PC-3 (cell line): ENCODE data around the gene CHST8. TPM values are rescaled to one million over a fixed set of nuclear protein-coding genes. Genes with fewer than 3 reads are reported as not detected.
"Not testable (repeated sequence)": the region's sequence is repeated elsewhere in the genome, so short reads cannot be mapped to it uniquely, and the experiment has no call there.

ENCODE experiments used
- ATAC-seq: fragments of 200-7000 bp; cut with Tn5 transposase; 2 replicates; pipeline ENCODE4 v1.9.1; 2020; ENCODE audit warnings: mild to moderate bottlenecking, moderate library complexity
- BruUV-seq: library from RNA; stranded (reverse); fragments of 400-500 nt; replicated peaks from 2 replicates; lab custom pipeline; 2021; lab: Mats Ljungman, UMichigan
- CTCF ChIA-PET: fragments of 300-600 bp; sonication (Branson Sonifier 250); formaldehyde crosslinking; loops from one replicate; lab custom pipeline; 2022; ENCODE audit warnings: antibody characterized with exemption; lab: Charles Lee
- POLR2A ChIA-PET: fragments of 300-600 bp; sonication (Branson Sonifier 250); formaldehyde crosslinking; loops from one replicate; lab custom pipeline; 2022; ENCODE audit warnings: antibody characterized with exemption; ENCODE audit not compliant: unreplicated experiment; lab: Charles Lee
- DNase-seq: peaks from one replicate; pipeline ENCODE4 v3.0.0-alpha.2; 2015
- H2AFZ ChIP-seq: fragments of 300-600 bp; sonication (generic); 2 replicates; pipeline ENCODE4 v1.6.0; 2016; ENCODE audit warnings: antibody characterized with exemption, low read length
- H3F3A ChIP-seq: fragments of 300-600 bp; sonication (generic); one replicate; pipeline ENCODE4 v1.6.0; 2017; ENCODE audit warnings: antibody characterized with exemption, low read length, control low read depth, mild to moderate bottlenecking; ENCODE audit not compliant: unreplicated experiment
- H3K27ac ChIP-seq: fragments of 300-600 bp; sonication (generic); 2 replicates; pipeline ENCODE4 v1.5.1; 2016; ENCODE audit warnings: mild to moderate bottlenecking, low read length
- H3K27me3 ChIP-seq: fragments of 300-600 bp; sonication (generic); 2 replicates; pipeline ENCODE4 v1.6.1; 2016; ENCODE audit warnings: low read length, mixed read lengths
- H3K36me3 ChIP-seq: fragments of 300-600 bp; sonication (generic); 2 replicates; pipeline ENCODE4 v1.6.1; 2016; ENCODE audit warnings: low read depth, mixed run types, low read length, mixed read lengths
- H3K4me1 ChIP-seq: fragments of 300-600 bp; sonication (generic); 2 replicates; pipeline ENCODE4 v1.5.1; 2016; ENCODE audit warnings: low read length; ENCODE audit not compliant: insufficient read depth
- H3K4me2 ChIP-seq: fragments of 300-600 bp; sonication (generic); 2 replicates; pipeline ENCODE4 v1.6.0; 2016; ENCODE audit warnings: low read length
- H3K4me3 ChIP-seq: fragments of 300-600 bp; sonication (generic); 2 replicates; pipeline ENCODE4 v1.5.1; 2016; ENCODE audit warnings: mild to moderate bottlenecking, low read length, mixed read lengths
- H3K79me2 ChIP-seq: fragments of 300-600 bp; sonication (generic); 2 replicates; pipeline ENCODE4 v1.6.1; 2017; ENCODE audit warnings: low read length, mixed read lengths
- H3K9ac ChIP-seq: fragments of 300-600 bp; sonication (generic); 2 replicates; pipeline ENCODE4 v1.6.0; 2016; ENCODE audit warnings: mild to moderate bottlenecking, low read length
- H3K9me2 ChIP-seq: fragments of 300-600 bp; sonication (generic); replicated peaks from 2 replicates; pipeline ENCODE4 v1.6.1; 2016; ENCODE audit warnings: mixed run types, low read length, mixed read lengths
- H3K9me3 ChIP-seq: fragments of 300-600 bp; sonication (generic); 2 replicates; pipeline ENCODE4 v1.6.1; 2016; ENCODE audit warnings: low read length, mixed read lengths
- H4K20me1 ChIP-seq: fragments of 300-600 bp; sonication (generic); 2 replicates; pipeline ENCODE4 v1.6.1; 2016; ENCODE audit warnings: low read length, mixed read lengths
- CTCF ChIP-seq: fragments of 300-600 bp; sonication (generic); conservative IDR thresholded peaks from 2 replicates; pipeline ENCODE4 v1.5.1; 2017; ENCODE audit warnings: antibody characterized with exemption, low read depth, mild to moderate bottlenecking, low read length
- EZH2 ChIP-seq: fragments of 300-600 bp; sonication (generic); IDR thresholded peaks from one replicate; pipeline ENCODE4 v1.6.1; 2017; ENCODE audit warnings: antibody characterized with exemption, mild to moderate bottlenecking, low read length; ENCODE audit not compliant: unreplicated experiment
- EZH2phosphoT487 ChIP-seq: fragments of 300-600 bp; sonication (generic); IDR thresholded peaks from 2 replicates; pipeline ENCODE4 v1.6.1; 2018; ENCODE audit warnings: mild to moderate bottlenecking, antibody characterized with exemption, low read length, borderline replicate concordance
- intact Hi-C: fragments of 100-400 bp; cut with micrococcal nuclease; formaldehyde crosslinking; loops from 2 replicates; pipeline ENCODE4 v1.9.0; 2023
- total RNA-seq: library from RNA; depleted of rRNA; stranded (reverse); fragments of >200 nt; gene quantifications from 2 replicates; pipeline ENCODE4 v1.2.3, GENCODE V29; 2014

CHST8 gene
- total RNA-seq, 1 experiment from 2014 or later, result 0.36 TPM

- POLR2A ChIA-PET, result no interaction called here
- BruUV-seq, result no TSS peak
Measured at GRCh38 chr19:33693678-33694077, 71.9 kb downstream of the CHST8 start.

GRCh38 chr19:33695547-33695946, 73.8 kb downstream of the CHST8 start:
- H2AFZ ChIP-seq, CTCF ChIA-PET, H3K9ac ChIP-seq, POLR2A ChIA-PET, H3F3A ChIP-seq, H4K20me1 ChIP-seq, H3K4me2 ChIP-seq, BruUV-seq, H3K36me3 ChIP-seq, DNase-seq, intact Hi-C loops, H3K9me3 ChIP-seq, H3K27ac ChIP-seq, H3K4me3 ChIP-seq, ATAC-seq, H3K9me2 ChIP-seq, H3K4me1 ChIP-seq, H3K79me2 ChIP-seq: not testable (repeated sequence)
- peaks cover 25% of the 10 kb centered on the region for H3K27me3 ChIP-seq

More at GRCh38 chr19:33693678-33694077, 71.9 kb downstream of the CHST8 start:
- no peak overlapping the region for H3K27ac ChIP-seq
- TF ChIP-seq EZH2phosphoT487, result no peak
- TF ChIP-seq CTCF, result no peak
- no peak for TF ChIP-seq EZH2
- DNase-seq, result no peak
- H2AFZ ChIP-seq, result no peak overlapping the region
- H3K9me2 ChIP-seq, result no peaks in the 10 kb centered on the region
- CTCF ChIA-PET, result no interaction called here
- no peak overlapping the region for H3K9ac ChIP-seq
- H3K27me3 ChIP-seq, result peaks cover 7% of the 10 kb centered on the region; the same call in 1 of the 2 replicates
- intact Hi-C loops, result no loop called here
- H3K9me3 ChIP-seq, result no peaks in the 10 kb centered on the region
- no peak overlapping the region for H3K4me2 ChIP-seq
- no peak for ATAC-seq
- H3K36me3 ChIP-seq, result no peaks in the 10 kb centered on the region
- no peaks in the 10 kb centered on the region for H4K20me1 ChIP-seq
- no peak overlapping the region for H3K4me3 ChIP-seq
- no peaks in the 10 kb centered on the region for H3K79me2 ChIP-seq
- no peaks in the 10 kb centered on the region for H3K4me1 ChIP-seq
- no peaks in the 10 kb centered on the region for H3F3A ChIP-seq

- H3F3A ChIP-seq, result no peaks in the 10 kb centered on the region
- DNase-seq, result no peak
- POLR2A ChIA-PET, result no interaction called here
- H2AFZ ChIP-seq, result no peak overlapping the region
- H3K4me3 ChIP-seq, result no peak overlapping the region
- H3K9ac ChIP-seq, result no peak overlapping the region
- H3K9me2 ChIP-seq, result no peaks in the 10 kb centered on the region
- no peaks in the 10 kb centered on the region for H3K36me3 ChIP-seq
- no peak overlapping the region for H3K27ac ChIP-seq
- ATAC-seq, result no peak
- no peaks in the 10 kb centered on the region for H3K79me2 ChIP-seq
- H3K27me3 ChIP-seq, result peaks cover 34% of the 10 kb centered on the region
- CTCF ChIA-PET, result no interaction called here
- H3K4me2 ChIP-seq, result no peak overlapping the region
- TF ChIP-seq EZH2phosphoT487 (no peak), EZH2 (no peak)
- no TSS peak for BruUV-seq
- H3K9me3 ChIP-seq, result no peaks in the 10 kb centered on the region
- no peaks in the 10 kb centered on the region for H3K4me1 ChIP-seq
- H4K20me1 ChIP-seq, result no peaks in the 10 kb centered on the region
- intact Hi-C loops, result no loop called here
Measured at GRCh38 chr19:33697766-33698165, 76.0 kb downstream of the CHST8 start.
